GM19023 (cell line): ENCODE measurements around the gene ARL14EP.

Experiments used
- ATAC-seq: cut with Tn5 transposase; IDR thresholded peaks from one replicate; pipeline ENCODE4 v1.9.1; 2021; ENCODE audit warnings: mild to moderate bottlenecking, moderate library complexity; ENCODE audit not compliant: unreplicated experiment

Gene ARL14EP

GRCh38 chr11:30322826-30323710 is at the start of gene ARL14EP:
ARL14EP (plus strand) TSS chr11:30323104; CDS start chr11:30330949, 7,845 bp downstream.
- peak; percentile 99 for ATAC-seq

GRCh38 chr11:30277176-30277575 is 45.7 kb upstream of the ARL14EP start:
- no peak for ATAC-seq

- no peak for ATAC-seq
These were observed 43.1 kb upstream of the ARL14EP start for GRCh38 chr11:30279796-30280195.

DNA sequence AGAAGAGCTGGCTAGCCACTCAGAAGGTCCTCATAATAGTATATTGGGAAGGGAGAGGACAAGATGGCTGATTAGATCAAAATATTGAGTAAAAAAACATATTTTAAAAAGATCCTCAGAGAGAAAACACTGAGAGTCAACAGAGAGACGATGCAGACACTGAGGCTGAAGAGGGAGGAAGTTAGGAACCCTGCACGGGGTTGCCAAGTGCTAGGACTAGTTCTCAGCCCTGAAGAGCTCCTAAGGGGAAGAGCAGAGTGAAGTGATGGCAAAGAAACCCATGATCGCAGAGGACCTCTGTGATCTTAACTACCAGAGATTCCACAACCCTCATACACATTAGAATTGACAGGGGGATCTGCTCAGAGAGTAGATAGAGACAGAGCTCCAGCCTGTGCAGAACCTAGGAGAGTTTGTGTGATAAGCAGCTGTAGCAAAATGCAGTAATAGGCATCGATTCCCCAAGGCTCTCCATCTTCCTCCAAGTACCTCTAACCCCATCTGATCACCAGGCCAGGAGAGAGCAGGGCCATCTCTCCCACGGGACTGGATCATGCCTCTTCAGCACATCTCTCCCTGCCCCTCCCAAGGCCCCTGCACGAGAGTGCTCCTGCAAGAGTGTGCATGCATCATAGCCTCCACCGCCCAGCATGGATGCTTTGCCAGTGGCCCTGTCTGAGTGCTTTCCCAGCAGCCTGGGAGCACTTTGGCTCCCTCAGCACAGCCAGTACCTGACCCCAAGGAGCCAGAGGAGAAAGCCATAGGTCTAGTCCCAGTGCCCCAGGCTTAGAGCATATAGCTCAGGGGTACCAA is 41.2 kb upstream of the ARL14EP start:
- ATAC-seq = peak; percentile 41

DNA sequence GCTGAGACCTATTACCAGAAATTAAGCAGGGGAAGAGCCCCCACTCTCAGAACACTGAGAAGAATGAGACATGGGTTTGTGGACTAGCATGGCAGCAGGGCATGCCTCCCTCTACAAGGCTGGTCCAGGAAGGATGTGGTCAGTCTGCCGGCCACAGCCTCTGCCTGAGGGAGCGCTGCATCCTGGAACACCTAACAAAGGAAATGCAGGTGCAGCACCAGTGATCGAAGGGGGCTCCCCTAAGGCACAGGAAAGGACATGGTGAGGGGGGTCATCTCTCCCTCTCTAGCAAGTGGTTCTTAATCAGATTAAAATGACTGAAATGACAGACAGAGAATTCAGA is 40.6 kb upstream of the ARL14EP start:
- peak; percentile 69 for ATAC-seq

DNA sequence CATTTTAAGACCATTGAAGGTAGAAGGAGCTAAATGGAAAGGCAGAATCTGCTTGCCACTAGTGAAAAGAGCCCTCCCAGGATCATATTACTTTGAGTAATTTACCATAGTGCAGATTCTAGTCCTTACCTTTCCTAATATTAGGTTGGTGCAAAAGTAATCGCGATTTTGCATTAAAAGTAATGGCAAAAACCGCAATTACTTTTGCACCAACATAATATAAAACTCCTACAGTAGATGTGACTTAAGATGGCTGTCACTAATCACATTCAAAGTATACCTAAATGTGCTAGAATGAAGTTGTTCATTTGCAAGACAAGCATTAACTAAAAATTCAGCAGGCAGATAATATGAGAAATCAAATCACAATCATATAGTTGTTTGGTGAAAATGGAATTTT is 38.1 kb upstream of the ARL14EP start:
- ATAC-seq = no peak

GRCh38 chr11:30285416-30286121 is 37.3 kb upstream of the ARL14EP start:
- no peak for ATAC-seq

DNA sequence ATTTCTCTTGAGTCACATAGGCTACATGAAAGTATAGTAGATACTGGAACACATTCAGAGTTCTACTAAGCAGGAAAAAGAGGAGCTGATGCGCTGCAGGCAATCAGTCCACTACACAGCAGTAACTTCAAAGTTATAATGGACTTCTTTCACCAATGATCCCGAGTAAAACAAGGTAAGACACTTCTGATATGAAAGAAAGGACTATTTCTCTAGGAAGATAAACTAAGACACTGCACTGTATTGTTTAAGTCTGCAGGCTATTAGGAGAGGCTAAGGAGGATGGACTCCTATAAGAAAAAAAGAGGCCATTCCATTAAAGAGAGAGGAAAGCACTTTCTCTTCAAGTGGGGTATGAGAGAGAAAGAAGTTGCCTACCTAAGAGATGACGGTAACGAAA is 31.6 kb upstream of the ARL14EP start:
- no peak for ATAC-seq

- ATAC-seq = no peak
These were observed 30.4 kb upstream of the ARL14EP start for GRCh38 chr11:30292545-30292944.

DNA sequence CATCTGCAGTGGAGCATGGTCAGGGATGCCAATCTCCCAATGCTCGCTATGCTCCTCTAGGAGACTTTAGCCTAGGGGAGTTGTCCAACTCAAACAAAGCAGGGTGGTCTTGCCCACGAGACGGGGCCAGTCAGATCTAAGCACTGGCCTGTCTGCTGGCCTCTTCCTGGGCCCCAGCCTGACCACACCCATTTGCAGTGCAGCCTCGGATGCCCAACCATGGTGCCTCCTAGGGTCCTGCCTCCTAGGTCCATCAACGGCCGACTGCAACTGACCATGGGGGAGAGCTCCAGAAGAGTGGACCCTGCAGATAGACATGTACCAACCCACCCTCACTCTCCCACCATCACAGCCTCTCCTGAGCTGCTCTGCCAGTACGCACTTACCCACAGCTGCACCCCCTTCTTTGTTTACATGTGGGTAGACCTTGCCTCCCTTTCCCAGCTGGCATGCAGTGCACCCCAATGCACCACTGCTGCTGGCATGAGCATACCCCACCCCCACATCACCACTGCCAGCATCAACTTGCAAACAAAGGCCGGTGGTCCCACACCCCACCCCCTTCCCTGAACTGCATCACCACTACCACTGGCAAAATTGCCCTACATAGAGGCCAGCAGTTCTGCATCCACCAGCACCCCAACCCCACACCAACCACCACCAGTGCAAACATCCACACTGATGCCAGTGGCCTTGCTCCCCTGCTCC is 27.6 kb upstream of the ARL14EP start:
- no peak for ATAC-seq

- ATAC-seq = no peak
These were observed 18.3 kb upstream of the ARL14EP start for GRCh38 chr11:30304620-30305019.

- ATAC-seq = peak; percentile 92
These were observed 12.3 kb upstream of the ARL14EP start for GRCh38 chr11:30310623-30311022.

GRCh38 chr11:30311189-30311588 is 11.7 kb upstream of the ARL14EP start:
- ATAC-seq = no peak

- ATAC-seq = no peak
These were observed 10.7 kb upstream of the ARL14EP start for GRCh38 chr11:30312243-30312642.

DNA sequence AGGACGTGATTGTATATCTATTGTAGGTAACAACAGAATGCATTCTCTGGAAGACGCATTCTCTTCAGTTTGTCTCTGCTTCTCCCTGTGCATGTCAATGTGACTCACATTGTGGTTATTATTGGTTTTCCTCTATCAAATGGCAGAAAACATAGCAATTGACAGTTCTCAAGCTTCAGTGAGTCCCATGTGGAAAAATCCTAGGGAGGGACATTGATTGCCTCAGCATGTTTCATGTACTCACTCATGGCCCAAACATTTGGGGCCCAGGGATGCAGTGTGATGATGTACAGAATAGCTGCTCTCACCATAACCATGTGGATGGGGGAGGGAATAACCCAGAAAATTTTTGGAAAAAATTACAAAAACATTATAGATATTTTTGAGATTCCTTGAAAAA is 9.3 kb upstream of the ARL14EP start:
- no peak for ATAC-seq

DNA sequence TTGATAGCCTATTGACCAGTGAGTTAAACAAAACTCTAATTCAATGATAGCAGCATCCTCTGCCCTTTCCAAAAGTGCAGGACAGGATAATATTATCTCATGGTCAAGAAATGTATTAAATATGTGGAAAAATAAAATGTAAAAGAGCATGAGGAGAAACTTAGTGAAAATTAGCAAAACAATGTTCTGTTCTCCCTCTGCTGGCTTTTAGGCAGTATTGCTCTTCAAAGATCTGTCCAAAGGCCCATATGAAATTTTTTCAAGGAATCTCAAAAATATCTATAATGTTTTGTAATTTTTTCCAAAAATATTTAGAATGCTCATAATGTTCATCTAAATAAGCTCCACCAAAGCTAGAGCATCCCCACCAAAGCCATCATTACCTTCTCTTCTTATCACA is 8.3 kb upstream of the ARL14EP start:
- no peak for ATAC-seq

DNA sequence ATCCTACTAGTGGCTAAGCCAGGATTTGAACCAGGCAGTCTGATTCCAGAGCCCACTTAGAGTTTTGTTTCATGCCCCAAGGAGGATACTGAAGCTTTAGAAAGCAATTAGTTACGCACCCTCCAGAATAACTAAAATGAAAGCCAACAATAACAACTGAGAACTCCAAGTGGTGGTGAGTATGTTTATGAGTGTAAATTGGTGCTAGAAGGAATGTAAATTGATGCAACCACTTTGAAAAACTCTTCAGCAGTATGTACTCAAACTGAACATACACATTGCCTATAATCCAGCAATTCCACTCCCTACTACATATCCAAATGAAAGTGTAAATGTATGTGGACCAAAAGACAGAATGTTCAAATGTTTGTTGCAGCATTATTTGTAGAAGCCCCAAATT is 6.7 kb upstream of the ARL14EP start:
- ATAC-seq = no peak

DNA sequence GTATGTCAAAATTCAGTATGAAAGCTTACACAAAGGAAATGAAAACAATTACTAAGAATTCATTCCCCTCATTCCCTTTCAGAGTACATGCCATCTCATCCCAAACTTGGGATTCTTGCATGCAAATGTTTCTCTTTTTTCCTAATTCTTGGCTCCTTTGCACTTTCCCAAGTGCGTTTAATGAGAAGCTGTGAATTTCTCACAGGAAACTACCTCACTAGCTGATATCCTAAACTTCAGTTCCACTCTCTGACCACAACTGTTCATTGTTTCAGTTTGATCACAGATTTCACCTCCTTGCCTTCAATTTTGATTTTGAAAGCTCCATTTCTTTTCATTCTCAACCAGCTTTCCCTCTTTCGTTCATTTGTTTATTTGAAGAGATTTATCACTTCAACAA is 5.9 kb upstream of the ARL14EP start:
- no peak for ATAC-seq

- no peak for ATAC-seq
These were observed 1.6 kb upstream of the ARL14EP start for GRCh38 chr11:30321321-30321720.

GRCh38 chr11:30322191-30322590 is 713 bp upstream of the ARL14EP start:
- ATAC-seq = no peak
